Measurements from ENCODE around the gene VILL.

Gene VILL

DNA sequence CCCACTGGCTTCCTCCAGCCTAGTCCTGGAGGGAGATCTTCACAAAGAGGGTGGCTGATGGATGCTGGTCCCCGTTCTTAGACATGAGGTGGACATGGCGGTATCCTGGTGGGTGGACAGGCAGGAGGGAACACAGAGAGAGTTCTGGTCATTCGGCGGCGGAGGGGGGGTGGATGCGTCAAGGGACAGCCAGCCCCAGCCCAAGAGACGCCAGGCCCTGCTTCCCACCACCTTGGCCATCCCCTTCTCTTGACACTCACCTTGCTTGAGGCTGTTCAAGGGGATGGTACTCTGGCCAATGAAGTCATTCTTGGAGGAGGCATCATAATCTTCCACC, 17.1 kb downstream of the VILL start:
- Histone ChIP-seq H3K27me3 (no peaks in the 10 kb centered on the region), H3K36me3 (no peaks in the 10 kb centered on the region), H3K9me3 (no peaks in the 10 kb centered on the region), H3K4me1 (no peaks in the 10 kb centered on the region), H3K4me3 (ENCODE audit: low read depth, low read length) (no peak overlapping the region)
- DNase-seq = no peak
- no peak for TF ChIP-seq CTCF (IDR thresholded peaks at IDR 0.05; ENCODE audit: low read depth, low read length)

GRCh38 chr3:38008191-38008701, 17.7 kb downstream of the VILL start:
- Histone ChIP-seq H3K4me1 (no peaks in the 10 kb centered on the region), H3K27me3 (no peaks in the 10 kb centered on the region), H3K4me3 (ENCODE audit: low read depth, low read length) (no peak overlapping the region), H3K36me3 (no peaks in the 10 kb centered on the region), H3K9me3 (no peaks in the 10 kb centered on the region)
- no peak for TF ChIP-seq CTCF (IDR thresholded peaks at IDR 0.05; ENCODE audit: low read depth, low read length)
- no peak for DNase-seq

DNA sequence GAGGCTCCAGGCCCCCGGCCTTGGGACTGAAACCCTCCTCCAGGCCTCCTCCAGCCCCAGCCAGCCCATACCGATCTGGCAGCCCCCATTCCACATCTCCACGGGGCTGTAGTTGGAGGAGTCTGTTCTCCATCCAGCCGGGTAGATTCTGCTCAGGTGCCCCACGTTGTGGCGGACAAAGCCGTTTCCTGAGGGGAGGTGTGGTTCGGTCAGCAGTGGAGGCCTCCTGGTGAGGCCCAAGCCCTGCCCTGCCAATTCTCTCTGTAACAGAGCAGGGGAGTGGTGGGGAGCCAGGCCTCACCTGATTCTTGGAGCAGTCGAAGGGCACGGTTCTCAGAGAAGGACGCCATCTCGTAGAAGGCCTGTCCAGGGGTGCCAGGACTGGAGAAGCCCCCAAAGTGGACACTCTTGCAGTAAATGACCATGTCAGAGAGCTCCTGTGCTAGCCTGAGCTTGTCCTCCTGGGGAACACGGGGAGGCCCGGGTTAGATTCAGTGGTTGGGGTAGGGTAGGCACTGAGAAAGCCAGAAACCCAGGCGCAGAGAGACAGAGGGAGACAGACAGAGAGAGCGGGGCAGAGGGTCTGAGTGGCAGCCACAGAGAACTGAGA, 18.5 kb downstream of the VILL start:
- Histone ChIP-seq H3K36me3 (no peaks in the 10 kb centered on the region), H3K4me3 (ENCODE audit: low read depth, low read length) (no peak overlapping the region), H3K9me3 (no peaks in the 10 kb centered on the region), H3K4me1 (no peaks in the 10 kb centered on the region), H3K27me3 (no peaks in the 10 kb centered on the region)
- no peak for DNase-seq
- no peak for TF ChIP-seq CTCF (IDR thresholded peaks at IDR 0.05; ENCODE audit: low read depth, low read length)

GRCh38 chr3:38009807-38010591, 19.4 kb downstream of the VILL start:
- no peak for DNase-seq
- Histone ChIP-seq H3K9me3 (no peaks in the 10 kb centered on the region), H3K27me3 (no peaks in the 10 kb centered on the region), H3K4me3 (ENCODE audit: low read depth, low read length) (no peak overlapping the region), H3K36me3 (no peaks in the 10 kb centered on the region), H3K4me1 (no peaks in the 10 kb centered on the region)
- no peak for TF ChIP-seq CTCF (IDR thresholded peaks at IDR 0.05; ENCODE audit: low read depth, low read length)

GRCh38 chr3:38011111-38011510, 20.5 kb downstream of the VILL start:
- H3K4me3 ChIP-seq (ENCODE audit: low read depth, low read length) = no peak overlapping the region
- H3K27me3 ChIP-seq = no peaks in the 10 kb centered on the region
- H3K4me1 ChIP-seq = no peaks in the 10 kb centered on the region
- DNase-seq = no peak
- no peaks in the 10 kb centered on the region for H3K36me3 ChIP-seq
- H3K9me3 ChIP-seq = no peaks in the 10 kb centered on the region
- no peak for TF ChIP-seq CTCF (IDR thresholded peaks at IDR 0.05; ENCODE audit: low read depth, low read length)

DNA sequence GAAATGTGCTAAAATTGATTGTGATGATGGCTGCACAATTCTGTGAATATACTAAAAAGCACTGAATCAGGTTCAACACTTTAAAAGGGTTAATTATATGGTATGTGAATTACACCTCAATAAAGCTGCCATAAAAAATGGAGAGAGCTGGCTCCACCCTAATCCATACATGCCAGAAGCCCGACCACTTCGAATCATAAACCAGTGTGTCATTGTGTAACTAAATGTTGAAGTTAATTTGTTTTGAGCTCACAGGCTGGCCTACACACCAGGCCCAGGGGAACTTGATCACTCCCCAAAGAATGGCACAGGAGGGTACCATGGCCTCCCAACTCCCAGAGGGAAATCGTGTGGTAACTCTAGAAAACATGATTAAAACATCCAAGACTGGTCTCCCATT, 24.9 kb downstream of the VILL start:
- Histone ChIP-seq H3K4me3 (ENCODE audit: low read depth, low read length) (no peak overlapping the region), H3K4me1 (no peaks in the 10 kb centered on the region), H3K27me3 (no peaks in the 10 kb centered on the region), H3K36me3 (no peaks in the 10 kb centered on the region), H3K9me3 (no peaks in the 10 kb centered on the region)
- no peak for TF ChIP-seq CTCF (IDR thresholded peaks at IDR 0.05; ENCODE audit: low read depth, low read length)
- DNase-seq = no peak
